K562 (cell line): ENCODE data around the gene DIS3L2. TPM values are rescaled to one million over a fixed set of nuclear protein-coding genes. Genes with fewer than 3 reads are reported as not detected.

Experiments
- BHLHE40 ChIP-seq: IDR thresholded peaks from 2 replicates; pipeline ENCODE4 v1.6.1; 2011; ENCODE audit warnings: low read length, improper control_type of control experiment
- CBX5 ChIP-seq: IDR thresholded peaks from 2 replicates; pipeline ENCODE4 v1.6.1; 2014; ENCODE audit warnings: low read depth, borderline replicate concordance
- DIDO1 ChIP-seq: fragments of 450-650 bp; IDR thresholded peaks from 2 replicates; pipeline ENCODE4 v1.6.1; 2016; ENCODE audit warnings: low read depth, missing biosample characterization, missing genetic modification characterization
- ELF2 ChIP-seq: fragments of 250-450 bp; sonication (Bioruptor Pico); IDR thresholded peaks from 2 replicates; pipeline ENCODE4 v1.5.0; 2021; ENCODE audit warnings: mild to moderate bottlenecking
- GATAD2B ChIP-seq: fragments of 450-650 bp; IDR thresholded peaks from 2 replicates; pipeline ENCODE4 v1.6.1; 2017; ENCODE audit warnings: mild to moderate bottlenecking, borderline replicate concordance
- HMG20A ChIP-seq: fragments of 450-650 bp; formaldehyde crosslinking; conservative IDR thresholded peaks from 2 replicates; pipeline ENCODE4 v1.4.0; 2020; ENCODE audit warnings: mild to moderate bottlenecking, mixed read lengths
- KDM4B ChIP-seq, 2 experiments: fragments of 450-650 bp in 1 of 2; sonication (generic) in 1 of 2; IDR thresholded peaks; 2 replicates each; pipeline ENCODE4 v1.6.1; 2016 to 2017; ENCODE audit warnings: borderline replicate concordance in 2 of 2, antibody characterized with exemption in 1 of 2, low read depth in 1 of 2, mild to moderate bottlenecking in 1 of 2
- MAZ ChIP-seq, 2 experiments: fragments of 450-650 bp in 1 of 2; sonication (generic) in 1 of 2; formaldehyde crosslinking; IDR thresholded peaks in 1 of 2; conservative IDR thresholded peaks in 1 of 2; 2 replicates each; pipeline versions ENCODE4 v1.4.0 to v1.5.0; 2020; ENCODE audit warnings: mild to moderate bottlenecking in 1 of 2, missing genetic modification reagents in 1 of 2
- PHF20 ChIP-seq: fragments of 450-650 bp; IDR thresholded peaks from 2 replicates; pipeline ENCODE4 v1.6.1; 2018; ENCODE audit not compliant: partially characterized antibody
- PTBP1 ChIP-seq: fragments of 200-400 bp; formaldehyde crosslinking; IDR thresholded peaks from 2 replicates; pipeline ENCODE4 v1.6.1; 2017; ENCODE audit warnings: low read depth, low read length
- RBFOX2 ChIP-seq: fragments of 200-400 bp; formaldehyde crosslinking; IDR thresholded peaks from 2 replicates; pipeline ENCODE4 v1.6.1; 2017; ENCODE audit warnings: low read depth, mild to moderate bottlenecking, low read length, moderate library complexity
- TAF1 ChIP-seq: IDR thresholded peaks from 2 replicates; pipeline ENCODE4 v1.6.1; 2011; ENCODE audit warnings: mild to moderate bottlenecking, low read length, moderate library complexity; ENCODE audit not compliant: insufficient read depth, control insufficient read depth, severe bottlenecking; ENCODE audit errors: extremely low read depth
- TAF9B ChIP-seq: fragments of 450-650 bp; IDR thresholded peaks from 2 replicates; pipeline ENCODE4 v1.6.1; 2018; ENCODE audit warnings: mild to moderate bottlenecking; ENCODE audit not compliant: partially characterized antibody
- TFAM ChIP-seq: fragments of 250-450 bp; sonication (Bioruptor Pico); conservative IDR thresholded peaks from 2 replicates; pipeline ENCODE4 v1.5.0; 2021; ENCODE audit warnings: mild to moderate bottlenecking, moderate library complexity
- U2AF1 ChIP-seq: fragments of 200-400 bp; formaldehyde crosslinking; optimal IDR thresholded peaks from 2 replicates; pipeline ENCODE3; 2017; ENCODE audit warnings: mild to moderate bottlenecking, low read depth, low read length, moderate library complexity
- ZEB2 ChIP-seq: fragments of 450-650 bp; IDR thresholded peaks from 2 replicates; pipeline ENCODE4 v1.6.1; 2016
- ZNF551 ChIP-seq: fragments of 250-450 bp; sonication (Bioruptor Pico); IDR thresholded peaks from 2 replicates; pipeline ENCODE4 v1.5.0; 2021; ENCODE audit warnings: mild to moderate bottlenecking, moderate library complexity
- polyA plus RNA-seq, 8 experiments: library from polyadenylated mRNA; depleted of rRNA in 4 of 8; stranded (reverse) in 5 of 8; unstranded in 3 of 8; fragments of >200 nt; fragmentation: Nextera tagmentation in 2 of 8; fragmentation: Illumina TruSeq in 1 of 8; extraction: Ambion mirVana in 2 of 8; extraction: Trizol in 1 of 8; gene quantifications; 2 replicates each; pipeline versions ENCODE4 v1.2.1 to v1.2.3, GENCODE V29; 2011 to 2014; ENCODE audit warnings: inconsistent platforms in 1 of 8, missing spikeins in 1 of 8
- total RNA-seq, 7 experiments: library from RNA; depleted of rRNA in 6 of 7; stranded (reverse); fragments of >200 nt in 6 of 7; fragmentation: Illumina TruSeq in 2 of 7; extraction: Trizol in 2 of 7; gene quantifications; 2 replicates each; pipeline versions ENCODE4 v1.2.1 to v1.2.3, GENCODE V29; 2011 to 2021; ENCODE audit warnings: low replicate concordance in 1 of 7
- TF ChIP-seq, protein P1 (sequence below): IDR thresholded peaks from 2 replicates; pipeline ENCODE4 v1.6.1; 2011; ENCODE audit not compliant: insufficient read length; ENCODE audit errors: extremely low read depth
- TF ChIP-seq, protein P2 (sequence below): fragments of 250-450 bp; sonication (Bioruptor Pico); IDR thresholded peaks from 2 replicates; pipeline ENCODE4 v1.4.0; 2020; ENCODE audit warnings: mild to moderate bottlenecking, moderate library complexity
- TF ChIP-seq, protein P3 (sequence below), 2 experiments: fragments of 450-650 bp; IDR thresholded peaks; 2 replicates each; pipeline ENCODE4 v1.6.1; 2018; ENCODE audit warnings: mild to moderate bottlenecking in 2 of 2, low read depth in 1 of 2; ENCODE audit not compliant: partially characterized antibody in 2 of 2

The DIS3L2 gene
- total and polyA plus RNA-seq, 9 of the 15 experiments (the other 6 are each of a cell fraction or from before 2014, with no cell fraction given): 1.5 to 19.2 (median 11.2) TPM

DNA sequence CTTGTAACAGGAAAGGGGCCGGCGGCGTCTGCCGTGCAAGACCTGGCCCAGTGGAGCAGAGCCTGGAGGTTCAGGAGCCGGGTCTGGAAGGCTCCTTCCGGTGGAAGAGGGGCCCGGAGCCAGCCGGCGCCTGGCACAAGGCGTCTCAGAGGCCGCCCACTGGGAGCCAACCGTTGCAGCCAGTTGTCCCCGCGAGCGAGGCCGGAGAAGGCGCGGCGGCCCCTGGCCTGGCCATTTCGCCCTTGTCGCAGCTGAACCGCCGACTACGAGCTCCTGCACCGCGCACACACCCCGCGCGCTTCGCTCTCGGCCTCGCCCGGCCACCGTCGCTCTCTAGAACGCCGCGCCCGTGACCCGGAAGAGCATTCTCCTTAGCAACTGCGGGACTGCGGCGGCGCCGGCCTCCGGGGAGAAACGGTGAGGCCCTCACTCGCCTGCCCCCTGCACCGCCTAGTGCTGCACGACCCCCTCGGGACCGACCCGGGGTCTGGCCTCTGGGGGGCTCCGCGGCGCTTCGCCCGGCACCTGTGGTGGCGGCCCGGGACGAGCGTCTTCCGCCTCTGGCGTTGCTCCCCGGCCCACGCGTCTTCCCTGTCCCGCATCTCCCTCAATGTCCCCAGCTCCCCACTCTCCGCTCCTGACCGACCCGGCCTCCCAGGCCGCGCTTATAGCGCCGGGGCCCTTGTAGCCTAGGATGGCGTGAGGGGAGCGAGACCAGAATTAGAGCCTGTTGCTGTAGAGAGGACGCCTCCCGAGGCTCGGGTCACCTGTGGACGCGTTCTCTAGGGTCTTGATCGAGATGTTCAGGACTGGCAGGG lies at the start of gene DIS3L2 (continued):
- TF ChIP-seq PHF20 (peak; percentile 90), KDM4B (IDR thresholded peaks at IDR 0.05; ENCODE audit: borderline replicate concordance in 2 of 2, low read depth in 1 of 2) (peak in 1 of 2 experiments; percentile 56; a peak in 1 of 4 replicates), U2AF1 (no peak), TAF9B (peak; percentile 41), PTBP1 (no peak), GATAD2B (no peak), ZNF551 (CRISPR knock-in tag) (no peak), TFAM (CRISPR knock-in tag) (no peak), TAF1 (peak; percentile 66), MAZ (CRISPR knock-in tag; conservative IDR thresholded peaks at IDR 0.05 in 1 of 2, IDR thresholded peaks at IDR 0.05 in 1 of 2) (peak; percentile 51 to 83; a peak in 3 of 4 replicates), RBFOX2 (peak; percentile 89), BHLHE40 (peak; percentile 57; the same call in 1 of the 2 replicates), CBX5 (no peak), DIDO1 (tag) (no peak; the same call in 1 of the 2 replicates), ELF2 (CRISPR knock-in tag) (peak; percentile 58), HMG20A (CRISPR knock-in tag) (no peak), ZEB2 (0 out of 2 replicates have a peak, but pooled peaks have one; percentile 31)
- TF ChIP-seq, protein P1, sequence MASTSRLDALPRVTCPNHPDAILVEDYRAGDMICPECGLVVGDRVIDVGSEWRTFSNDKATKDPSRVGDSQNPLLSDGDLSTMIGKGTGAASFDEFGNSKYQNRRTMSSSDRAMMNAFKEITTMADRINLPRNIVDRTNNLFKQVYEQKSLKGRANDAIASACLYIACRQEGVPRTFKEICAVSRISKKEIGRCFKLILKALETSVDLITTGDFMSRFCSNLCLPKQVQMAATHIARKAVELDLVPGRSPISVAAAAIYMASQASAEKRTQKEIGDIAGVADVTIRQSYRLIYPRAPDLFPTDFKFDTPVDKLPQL: no peak
- TF ChIP-seq, protein P2, sequence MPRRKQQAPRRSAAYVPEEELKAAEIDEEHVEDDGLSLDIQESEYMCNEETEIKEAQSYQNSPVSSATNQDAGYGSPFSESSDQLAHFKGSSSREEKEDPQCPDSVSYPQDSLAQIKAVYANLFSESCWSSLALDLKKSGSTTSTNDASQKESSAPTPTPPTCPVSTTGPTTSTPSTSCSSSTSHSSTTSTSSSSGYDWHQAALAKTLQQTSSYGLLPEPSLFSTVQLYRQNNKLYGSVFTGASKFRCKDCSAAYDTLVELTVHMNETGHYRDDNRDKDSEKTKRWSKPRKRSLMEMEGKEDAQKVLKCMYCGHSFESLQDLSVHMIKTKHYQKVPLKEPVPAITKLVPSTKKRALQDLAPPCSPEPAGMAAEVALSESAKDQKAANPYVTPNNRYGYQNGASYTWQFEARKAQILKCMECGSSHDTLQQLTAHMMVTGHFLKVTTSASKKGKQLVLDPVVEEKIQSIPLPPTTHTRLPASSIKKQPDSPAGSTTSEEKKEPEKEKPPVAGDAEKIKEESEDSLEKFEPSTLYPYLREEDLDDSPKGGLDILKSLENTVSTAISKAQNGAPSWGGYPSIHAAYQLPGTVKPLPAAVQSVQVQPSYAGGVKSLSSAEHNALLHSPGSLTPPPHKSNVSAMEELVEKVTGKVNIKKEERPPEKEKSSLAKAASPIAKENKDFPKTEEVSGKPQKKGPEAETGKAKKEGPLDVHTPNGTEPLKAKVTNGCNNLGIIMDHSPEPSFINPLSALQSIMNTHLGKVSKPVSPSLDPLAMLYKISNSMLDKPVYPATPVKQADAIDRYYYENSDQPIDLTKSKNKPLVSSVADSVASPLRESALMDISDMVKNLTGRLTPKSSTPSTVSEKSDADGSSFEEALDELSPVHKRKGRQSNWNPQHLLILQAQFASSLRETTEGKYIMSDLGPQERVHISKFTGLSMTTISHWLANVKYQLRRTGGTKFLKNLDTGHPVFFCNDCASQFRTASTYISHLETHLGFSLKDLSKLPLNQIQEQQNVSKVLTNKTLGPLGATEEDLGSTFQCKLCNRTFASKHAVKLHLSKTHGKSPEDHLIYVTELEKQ (CRISPR knock-in tag): no peak
- TF ChIP-seq, protein P3, sequence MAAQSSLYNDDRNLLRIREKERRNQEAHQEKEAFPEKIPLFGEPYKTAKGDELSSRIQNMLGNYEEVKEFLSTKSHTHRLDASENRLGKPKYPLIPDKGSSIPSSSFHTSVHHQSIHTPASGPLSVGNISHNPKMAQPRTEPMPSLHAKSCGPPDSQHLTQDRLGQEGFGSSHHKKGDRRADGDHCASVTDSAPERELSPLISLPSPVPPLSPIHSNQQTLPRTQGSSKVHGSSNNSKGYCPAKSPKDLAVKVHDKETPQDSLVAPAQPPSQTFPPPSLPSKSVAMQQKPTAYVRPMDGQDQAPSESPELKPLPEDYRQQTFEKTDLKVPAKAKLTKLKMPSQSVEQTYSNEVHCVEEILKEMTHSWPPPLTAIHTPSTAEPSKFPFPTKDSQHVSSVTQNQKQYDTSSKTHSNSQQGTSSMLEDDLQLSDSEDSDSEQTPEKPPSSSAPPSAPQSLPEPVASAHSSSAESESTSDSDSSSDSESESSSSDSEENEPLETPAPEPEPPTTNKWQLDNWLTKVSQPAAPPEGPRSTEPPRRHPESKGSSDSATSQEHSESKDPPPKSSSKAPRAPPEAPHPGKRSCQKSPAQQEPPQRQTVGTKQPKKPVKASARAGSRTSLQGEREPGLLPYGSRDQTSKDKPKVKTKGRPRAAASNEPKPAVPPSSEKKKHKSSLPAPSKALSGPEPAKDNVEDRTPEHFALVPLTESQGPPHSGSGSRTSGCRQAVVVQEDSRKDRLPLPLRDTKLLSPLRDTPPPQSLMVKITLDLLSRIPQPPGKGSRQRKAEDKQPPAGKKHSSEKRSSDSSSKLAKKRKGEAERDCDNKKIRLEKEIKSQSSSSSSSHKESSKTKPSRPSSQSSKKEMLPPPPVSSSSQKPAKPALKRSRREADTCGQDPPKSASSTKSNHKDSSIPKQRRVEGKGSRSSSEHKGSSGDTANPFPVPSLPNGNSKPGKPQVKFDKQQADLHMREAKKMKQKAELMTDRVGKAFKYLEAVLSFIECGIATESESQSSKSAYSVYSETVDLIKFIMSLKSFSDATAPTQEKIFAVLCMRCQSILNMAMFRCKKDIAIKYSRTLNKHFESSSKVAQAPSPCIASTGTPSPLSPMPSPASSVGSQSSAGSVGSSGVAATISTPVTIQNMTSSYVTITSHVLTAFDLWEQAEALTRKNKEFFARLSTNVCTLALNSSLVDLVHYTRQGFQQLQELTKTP (IDR thresholded peaks at IDR 0.05; ENCODE audit: low read depth in 1 of 2, partially characterized antibody in 2 of 2): no peak
